Measurements from ENCODE around the gene ZC3H8.

DNA sequence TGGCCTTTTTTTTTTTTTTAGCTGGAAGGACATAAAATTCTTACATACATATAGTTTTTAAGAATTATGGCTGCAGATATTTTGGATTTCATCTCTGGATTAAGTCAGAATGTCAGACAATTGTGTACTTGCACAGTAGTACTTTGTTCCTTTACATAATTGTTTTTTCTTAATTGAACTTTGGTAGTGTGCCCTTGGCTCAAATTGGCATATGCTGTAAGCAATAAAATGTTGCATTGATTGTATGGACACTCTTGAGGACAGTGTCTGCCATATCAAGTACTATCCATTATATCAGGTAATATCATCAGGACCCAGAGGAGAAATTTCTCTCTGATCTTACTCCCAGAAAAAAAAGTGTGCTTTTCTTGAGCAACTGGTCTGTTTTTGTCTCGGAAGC is 35.8 kb upstream of the ZC3H8 start:
- TF ChIP-seq CTCF (IDR thresholded peaks at IDR 0.05; ENCODE audit: insufficient read depth, low read depth, low read length) (no peak), EZH2 (IDR thresholded peaks at IDR 0.05; ENCODE audit: insufficient read depth, low read length) (no peak)

All from astrocyte (in vitro differentiated cells and primary cell).